Ascending aorta (tissue), 2 donors: ENCODE measurements around the gene AURKAIP1. TPM values are rescaled to one million over a fixed set of nuclear protein-coding genes. Genes with fewer than 3 reads are reported as not detected.

Source experiments
- DNase-seq, 2 donors: peaks; one replicate each; pipeline ENCODE4 v3.0.0-alpha.2; 2019; ENCODE audit warnings: low spot score in 2 of 2
- H3K27ac ChIP-seq, 2 donors: fragments of 200-600 bp; sonication (generic); one replicate each; pipeline ENCODE4 v1.5.1; 2016 to 2017; ENCODE audit warnings: mild to moderate bottlenecking in 1 of 2
- H3K27me3 ChIP-seq: fragments of 200-600 bp; sonication (generic); one replicate; pipeline ENCODE4 v1.5.1; 2017
- H3K36me3 ChIP-seq, 2 donors: fragments of 200-600 bp; sonication (generic); one replicate each; pipeline ENCODE4 v1.5.1; 2016
- H3K4me1 ChIP-seq, 2 donors: fragments of 200-600 bp; sonication (generic); one replicate each; pipeline ENCODE4 v1.5.1; 2016 to 2017; ENCODE audit warnings: mild to moderate bottlenecking in 1 of 2
- H3K4me3 ChIP-seq, 2 donors: fragments of 200-600 bp; sonication (generic); one replicate each; pipeline ENCODE4 v1.5.1; 2016 to 2017; ENCODE audit warnings: mild to moderate bottlenecking in 1 of 2
- H3K9me3 ChIP-seq, 2 donors: fragments of 200-600 bp; sonication (generic); one replicate each; pipeline ENCODE4 v1.5.1; 2016
- intact Hi-C: fragments of 100-400 bp; cut with DNase I; formaldehyde crosslinking; loops from one replicate; pipeline ENCODE4 v1.15.1; 2023
- total RNA-seq: library from RNA; depleted of rRNA; stranded (reverse); fragments of >200 nt; gene quantifications from one replicate; pipeline ENCODE4 v1.1.0, GENCODE V29; 2016
- TF ChIP-seq, protein P1 (sequence below), 3 experiments: fragments of 200-600 bp in 2 of 3; fragments of 450-650 bp in 1 of 3; sonication (generic) in 2 of 3; IDR thresholded peaks; one replicate each; pipeline ENCODE4 v1.5.1; 2016 to 2019; ENCODE audit warnings: antibody characterized with exemption in 3 of 3, mild to moderate bottlenecking in 1 of 3, moderate library complexity in 1 of 3

AURKAIP1 gene
- total RNA-seq, 1 donor from 2014 or later, result 247 TPM

DNA sequence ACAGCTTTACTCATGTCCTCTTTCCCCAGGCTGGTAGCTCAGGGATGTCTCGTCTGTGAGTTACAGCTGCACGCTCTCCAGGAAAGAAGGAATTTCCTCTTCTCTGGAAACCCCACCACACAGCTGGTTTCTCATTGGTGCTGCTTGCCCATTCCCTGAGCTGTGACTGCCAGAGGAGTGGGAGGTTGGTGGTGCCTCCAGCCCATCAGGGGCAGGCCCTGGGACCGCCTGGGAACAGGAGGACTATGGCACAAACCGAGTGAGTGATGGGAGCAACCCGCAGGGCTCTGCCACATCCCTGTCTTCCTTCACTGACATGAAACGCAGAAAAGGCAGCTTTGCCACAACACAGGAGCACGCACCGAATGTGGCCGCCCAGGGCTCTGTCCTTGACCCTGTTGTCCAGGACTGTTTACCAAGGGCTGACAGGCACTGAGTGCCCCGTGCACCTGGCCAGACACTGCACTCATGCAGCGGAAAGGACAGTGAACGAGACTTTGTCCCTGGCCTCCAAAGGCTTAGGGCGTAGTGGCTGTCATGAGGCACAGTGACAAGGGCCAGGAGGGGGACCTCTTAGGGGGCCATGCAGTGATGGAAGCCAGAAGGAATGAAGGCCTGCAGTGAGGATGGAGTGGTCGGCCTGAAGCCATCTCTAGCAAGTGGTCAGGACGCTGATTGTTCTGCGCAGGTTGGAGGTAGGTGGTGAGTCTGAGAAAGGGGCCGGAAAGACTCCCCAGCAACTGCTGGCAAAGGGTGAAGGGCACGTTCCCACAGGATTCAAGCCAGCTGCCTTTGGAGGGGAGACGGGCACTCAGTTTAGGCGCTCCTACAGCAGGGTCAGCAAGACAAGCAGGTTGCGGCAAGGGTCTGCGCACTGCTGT is 25.8 kb upstream of the AURKAIP1 start:
- H3K4me1 ChIP-seq, result peaks cover 10 to 33% of the 10 kb centered on the region in 2 donors
- TF ChIP-seq, protein P1, sequence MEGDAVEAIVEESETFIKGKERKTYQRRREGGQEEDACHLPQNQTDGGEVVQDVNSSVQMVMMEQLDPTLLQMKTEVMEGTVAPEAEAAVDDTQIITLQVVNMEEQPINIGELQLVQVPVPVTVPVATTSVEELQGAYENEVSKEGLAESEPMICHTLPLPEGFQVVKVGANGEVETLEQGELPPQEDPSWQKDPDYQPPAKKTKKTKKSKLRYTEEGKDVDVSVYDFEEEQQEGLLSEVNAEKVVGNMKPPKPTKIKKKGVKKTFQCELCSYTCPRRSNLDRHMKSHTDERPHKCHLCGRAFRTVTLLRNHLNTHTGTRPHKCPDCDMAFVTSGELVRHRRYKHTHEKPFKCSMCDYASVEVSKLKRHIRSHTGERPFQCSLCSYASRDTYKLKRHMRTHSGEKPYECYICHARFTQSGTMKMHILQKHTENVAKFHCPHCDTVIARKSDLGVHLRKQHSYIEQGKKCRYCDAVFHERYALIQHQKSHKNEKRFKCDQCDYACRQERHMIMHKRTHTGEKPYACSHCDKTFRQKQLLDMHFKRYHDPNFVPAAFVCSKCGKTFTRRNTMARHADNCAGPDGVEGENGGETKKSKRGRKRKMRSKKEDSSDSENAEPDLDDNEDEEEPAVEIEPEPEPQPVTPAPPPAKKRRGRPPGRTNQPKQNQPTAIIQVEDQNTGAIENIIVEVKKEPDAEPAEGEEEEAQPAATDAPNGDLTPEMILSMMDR (IDR thresholded peaks at IDR 0.05), result no peak
- DNase-seq, result no peak
- no peaks in the 10 kb centered on the region for H3K27me3 ChIP-seq
- intact Hi-C loops, result loop anchor here (10.0 kb wide), 3 partner anchors 114 to 286 kb away; partner anchors contain the start of genes ATAD3A, C1orf159 and MIB2
- no peaks in the 10 kb centered on the region for H3K9me3 ChIP-seq
- H3K4me3 ChIP-seq, result peak overlapping the region; percentile 81 to 92
- peaks cover 38 to 67% of the 10 kb centered on the region in 2 donors for H3K36me3 ChIP-seq
- peak overlapping the region; percentile 65 to 80 for H3K27ac ChIP-seq

DNA sequence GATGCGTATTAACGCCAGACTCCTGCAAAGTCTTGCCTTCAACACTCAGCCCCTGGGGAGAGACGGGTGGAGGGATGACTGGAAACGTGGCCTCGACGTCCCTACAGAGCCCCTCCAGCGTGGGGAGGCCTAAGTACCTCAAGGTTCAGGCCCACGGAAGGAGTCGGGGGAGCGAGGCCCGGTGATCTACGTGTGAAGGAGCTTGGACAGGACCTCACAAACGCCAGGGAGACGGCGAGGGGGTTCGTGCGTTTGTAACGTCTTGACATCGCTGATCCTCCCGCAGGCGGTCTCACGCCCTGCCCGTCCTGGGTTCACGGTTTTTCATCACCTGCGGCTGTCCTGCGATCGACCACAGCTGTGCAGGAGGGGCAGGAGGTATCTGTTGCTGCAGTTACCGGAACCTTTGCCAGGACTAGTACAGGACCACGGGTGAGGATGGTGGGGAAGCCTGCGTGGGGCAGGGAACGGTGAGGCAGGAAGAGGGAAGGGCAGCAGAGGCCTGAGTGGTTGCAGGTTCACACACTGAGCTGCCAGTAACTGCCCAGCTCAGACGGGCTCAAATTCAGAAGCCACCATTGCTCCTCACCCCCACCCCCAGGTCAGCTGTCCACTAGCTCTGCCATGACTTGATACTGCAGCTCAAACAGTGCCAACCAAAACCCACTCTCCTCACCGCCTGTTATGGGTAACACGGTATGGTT is 25.0 kb upstream of the AURKAIP1 start:
- Histone ChIP-seq H3K9me3 (no peaks in the 10 kb centered on the region), H3K36me3 (peaks cover 40 to 67% of the 10 kb centered on the region in 2 donors), H3K4me1 (peaks cover 10 to 25% of the 10 kb centered on the region in 2 donors), H3K27ac (peak overlapping the region; percentile 65 to 80), H3K27me3 (no peaks in the 10 kb centered on the region), H3K4me3 (peak overlapping the region; percentile 81 to 92)
- DNase-seq, result no peak
- TF ChIP-seq, protein P1 (IDR thresholded peaks at IDR 0.05), result no peak
- intact Hi-C loops, result loop anchor here (1.0 to 10.0 kb wide), 6 partner anchors 7 to 285 kb away; partner anchors contain the start of genes ATAD3A, AURKAIP1, C1orf159 and CPTP

DNA sequence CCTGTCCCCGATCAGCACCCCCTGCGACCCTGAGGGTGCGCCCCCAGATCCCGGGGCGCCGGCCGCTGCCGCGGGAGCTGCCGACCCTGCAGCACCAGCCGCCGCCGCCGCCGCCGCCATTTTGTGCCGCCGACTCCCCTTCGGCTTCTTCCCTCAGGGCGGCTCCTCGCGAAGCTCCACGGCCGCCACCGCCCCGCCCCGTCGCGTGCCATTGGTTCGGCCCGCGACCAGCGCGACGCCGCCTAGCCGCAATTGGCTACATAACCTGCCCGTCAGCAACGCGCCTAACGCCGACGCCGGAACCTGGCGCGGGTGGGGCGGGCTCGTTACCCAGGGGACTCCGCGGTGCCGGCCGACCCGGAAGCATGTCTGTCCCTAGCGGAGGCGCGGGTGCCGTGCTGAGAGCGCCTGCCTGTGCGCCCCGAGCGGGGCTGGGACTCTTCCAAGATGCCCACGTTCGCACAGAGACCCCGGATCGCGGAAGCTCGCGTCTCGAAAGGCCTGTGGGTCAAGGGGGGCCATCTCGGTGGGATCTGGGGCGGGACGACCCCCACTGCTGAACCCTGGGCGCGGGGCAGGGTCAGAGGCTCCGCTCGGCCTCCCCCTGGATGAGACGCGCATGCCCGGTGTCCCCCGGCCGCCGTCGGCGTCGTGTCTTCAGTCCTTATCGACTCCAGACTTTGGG is 24.3 kb upstream of the AURKAIP1 start, which contains the start of gene CCNL2:
Gene CCNL2 (minus strand): TSS at position 149 of the 685 bp plus-strand sequence. CDS start 29 bp downstream, at position 120.
- H3K27me3 ChIP-seq, result no peaks in the 10 kb centered on the region
- H3K27ac ChIP-seq, result peak within 1 kb of the TSS; percentile 75 to 80
- peak within 1 kb of the TSS; percentile 81 to 92 for H3K4me3 ChIP-seq
- H3K9me3 ChIP-seq, result no peaks in the 10 kb centered on the region
- H3K36me3 ChIP-seq, result peaks cover 40 to 67% of the 10 kb centered on the region in 2 donors
- TF ChIP-seq, protein P1 (IDR thresholded peaks at IDR 0.05), result peak; percentile 64 to 77 (median 70)
- peak; percentile 89 to 99 for DNase-seq
- intact Hi-C loops, result loop anchor here (1.0 kb wide), 3 partner anchors 8 to 75 kb away; partner anchors contain the start of genes AURKAIP1, CPTP, INTS11 and MRPL20
- peaks cover 10 to 24% of the 10 kb centered on the region in 2 donors for H3K4me1 ChIP-seq

DNA sequence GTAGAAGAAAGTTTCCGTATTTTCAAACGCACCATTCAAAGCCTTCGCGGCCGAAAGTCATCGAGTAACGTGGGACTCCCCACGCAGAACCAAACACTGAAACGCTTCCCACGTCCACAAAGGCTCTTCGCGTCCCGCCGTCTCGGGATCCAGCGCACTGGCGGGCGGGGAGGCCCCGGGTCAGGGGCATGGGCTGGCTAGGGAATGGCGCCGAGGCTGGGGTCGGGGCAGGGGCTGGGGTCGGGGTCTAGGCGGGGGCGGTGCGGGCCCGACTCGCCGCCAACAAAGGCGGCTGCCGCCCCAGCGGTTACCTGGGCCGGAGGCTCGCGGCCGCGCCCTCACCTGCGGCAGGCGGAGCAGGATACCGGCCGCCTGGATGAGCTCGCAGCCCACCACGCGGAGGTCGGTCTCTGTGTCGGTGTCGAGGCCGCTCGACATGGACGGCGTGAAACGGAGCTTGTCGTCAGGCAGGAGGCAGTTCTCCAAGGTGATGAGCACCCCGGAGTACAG is 23.7 kb upstream of the AURKAIP1 start:
- peak overlapping the region; percentile 81 to 92 for H3K4me3 ChIP-seq
- H3K36me3 ChIP-seq, result peaks cover 44 to 68% of the 10 kb centered on the region in 2 donors
- intact Hi-C loops, result loop anchor here (1.0 kb wide), 3 partner anchors 9 to 74 kb away; partner anchors contain the start of genes AURKAIP1, CPTP, INTS11 and MRPL20
- no peaks in the 10 kb centered on the region for H3K27me3 ChIP-seq
- peak overlapping the region; percentile 75 to 80 for H3K27ac ChIP-seq
- no peaks in the 10 kb centered on the region for H3K9me3 ChIP-seq
- no peak for DNase-seq
- H3K4me1 ChIP-seq, result peaks cover 10 to 24% of the 10 kb centered on the region in 2 donors
- TF ChIP-seq, protein P1 (IDR thresholded peaks at IDR 0.05), result no peak
